Renal cortical epithelial cell (primary cell): ENCODE measurements around the gene CYBA. TPM values are rescaled to one million over a fixed set of nuclear protein-coding genes. Genes with fewer than 3 reads are reported as not detected.

Source experiments
- DNase-seq: peaks from one replicate; pipeline ENCODE4 v3.0.0-alpha.2; 2011; ENCODE audit warnings: low read depth
- total RNA-seq: library from RNA; depleted of rRNA; stranded (reverse); fragments of >200 nt; gene quantifications from 2 replicates; pipeline ENCODE4 v1.2.3, GENCODE V29; 2014

The CYBA gene
- total RNA-seq, 1 donor from 2014 or later: 594 TPM

DNA sequence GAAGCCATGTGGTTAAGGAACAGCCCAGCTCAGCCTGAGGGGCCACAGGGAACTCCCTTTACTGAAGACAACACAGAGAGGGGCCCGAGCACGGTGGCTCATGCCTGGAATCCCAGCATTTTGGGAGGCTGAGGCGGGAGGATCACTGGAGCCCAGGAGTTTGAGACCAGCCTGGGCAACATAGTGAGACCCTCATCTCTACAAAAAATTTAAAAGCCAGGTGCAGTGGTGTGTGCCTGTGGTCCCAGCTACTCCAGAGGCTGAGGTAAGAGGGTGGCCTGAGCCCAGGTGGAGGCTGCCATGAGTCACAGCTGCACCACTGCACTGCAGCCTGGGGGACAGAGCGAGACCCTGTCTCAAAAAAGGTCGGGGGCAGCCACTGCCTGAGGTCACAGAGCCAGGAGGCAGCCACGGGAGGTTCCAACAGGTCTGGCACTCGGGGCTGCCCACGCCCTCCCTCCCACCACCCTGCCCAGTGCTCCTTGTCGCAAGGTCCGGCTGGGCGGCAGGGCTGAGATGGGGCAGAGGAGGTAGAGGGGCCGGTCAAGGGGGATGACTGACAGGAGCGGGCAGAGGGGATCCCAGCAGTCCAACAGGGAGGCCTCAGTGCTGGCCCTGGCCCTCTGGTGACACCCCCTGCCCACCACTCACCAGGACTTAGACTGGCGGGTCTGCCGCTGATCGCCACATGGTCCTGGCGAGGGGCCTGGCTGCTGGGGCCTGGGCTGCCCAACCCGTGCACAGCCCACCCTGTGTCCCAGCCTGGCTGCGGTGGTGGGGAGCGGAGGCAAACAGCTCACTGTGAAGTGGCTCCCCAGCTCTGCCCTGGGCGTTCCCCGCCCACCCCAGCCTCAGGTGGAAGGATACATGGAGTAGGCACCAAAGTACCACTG, 3.4 kb downstream of the CYBA start:
- no peak for DNase-seq

DNA sequence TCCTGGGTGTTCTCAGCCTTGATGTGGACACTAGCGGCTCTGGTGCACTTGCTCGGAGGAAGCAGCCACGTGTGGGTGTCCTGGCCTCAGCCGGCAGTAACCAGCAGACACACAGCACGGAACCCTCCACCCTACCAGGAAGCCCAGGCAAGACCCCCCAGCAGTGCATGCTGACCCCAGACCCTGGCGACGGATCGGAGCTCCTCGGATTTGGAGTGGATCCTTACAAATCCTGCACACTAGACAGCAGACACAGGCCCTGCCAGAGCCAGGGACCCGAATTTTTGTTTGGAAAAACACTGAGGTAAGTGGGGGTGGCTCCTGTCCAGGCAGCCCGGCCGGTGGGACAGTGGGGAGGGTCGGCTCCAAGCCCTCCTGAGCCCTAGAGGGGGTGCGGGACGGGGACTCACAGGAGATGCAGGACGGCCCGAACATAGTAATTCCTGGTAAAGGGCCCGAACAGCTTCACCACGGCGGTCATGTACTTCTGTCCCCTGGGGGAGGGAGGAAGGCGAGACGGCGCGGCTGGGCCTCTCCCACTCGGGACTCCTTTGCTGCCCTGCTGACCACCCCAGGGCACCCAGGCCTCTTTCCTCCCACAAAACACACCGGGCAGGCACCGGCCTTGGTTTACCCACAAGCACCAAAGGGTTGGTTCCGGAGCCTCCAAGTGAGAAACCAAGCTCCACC, 4.4 kb downstream of the CYBA start:
- no peak for DNase-seq

DNA sequence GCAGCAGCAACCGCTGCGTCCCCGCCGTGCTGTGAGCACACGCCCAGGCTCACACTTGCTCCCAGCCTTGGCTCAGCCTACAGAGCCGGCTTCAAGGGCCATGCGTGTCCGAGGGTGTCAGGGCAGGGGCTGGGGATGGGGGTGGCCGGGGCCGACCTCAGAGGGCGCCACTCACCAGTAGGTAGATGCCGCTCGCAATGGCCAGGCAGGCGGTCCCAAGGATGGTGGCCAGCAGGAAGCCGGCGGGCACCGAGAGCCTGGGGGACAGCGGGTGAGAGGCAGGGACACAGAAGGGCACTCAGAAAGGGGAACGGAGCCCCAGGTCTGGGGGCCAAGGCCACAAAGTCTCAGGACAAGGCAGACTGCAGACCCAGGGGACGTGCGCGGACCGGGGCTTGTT, 4.9 kb downstream of the CYBA start:
- DNase-seq: no peak

DNA sequence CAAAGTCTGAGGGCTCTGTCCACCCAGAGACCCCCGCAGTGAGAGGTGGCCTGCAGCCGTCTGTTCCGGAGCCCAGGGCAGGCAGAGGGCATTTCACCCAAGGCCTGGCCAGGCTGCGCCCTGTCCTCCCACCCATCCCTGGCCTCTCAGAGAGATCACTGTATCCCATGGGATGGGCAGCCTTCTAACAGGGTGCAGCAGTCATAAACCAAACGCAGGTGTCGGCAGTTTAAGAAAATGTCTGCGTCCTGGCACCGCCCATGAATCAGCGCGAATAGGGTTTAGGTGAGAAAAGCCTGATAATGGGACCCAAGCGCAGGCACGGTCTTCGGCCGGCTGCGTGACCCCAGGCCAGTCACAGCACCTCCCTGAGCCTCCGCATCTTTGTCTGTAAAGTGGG, 5.4 kb downstream of the CYBA start:
- DNase-seq: no peak

DNA sequence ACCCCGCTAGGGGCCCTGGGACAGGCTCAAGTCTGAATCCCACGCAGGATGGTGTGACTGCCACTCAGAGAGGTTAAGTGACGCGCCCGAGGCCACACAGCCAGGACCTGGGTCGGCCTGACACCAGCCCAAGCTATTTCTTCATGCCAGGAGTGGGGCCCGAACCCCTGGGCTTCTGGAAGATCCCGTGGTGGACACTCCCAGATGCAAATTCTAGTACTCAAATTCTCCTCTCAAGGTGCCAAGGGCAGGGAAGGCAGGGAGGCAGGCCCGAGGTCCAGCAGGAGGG, 7.3 kb downstream of the CYBA start:
- DNase-seq: no peak

DNA sequence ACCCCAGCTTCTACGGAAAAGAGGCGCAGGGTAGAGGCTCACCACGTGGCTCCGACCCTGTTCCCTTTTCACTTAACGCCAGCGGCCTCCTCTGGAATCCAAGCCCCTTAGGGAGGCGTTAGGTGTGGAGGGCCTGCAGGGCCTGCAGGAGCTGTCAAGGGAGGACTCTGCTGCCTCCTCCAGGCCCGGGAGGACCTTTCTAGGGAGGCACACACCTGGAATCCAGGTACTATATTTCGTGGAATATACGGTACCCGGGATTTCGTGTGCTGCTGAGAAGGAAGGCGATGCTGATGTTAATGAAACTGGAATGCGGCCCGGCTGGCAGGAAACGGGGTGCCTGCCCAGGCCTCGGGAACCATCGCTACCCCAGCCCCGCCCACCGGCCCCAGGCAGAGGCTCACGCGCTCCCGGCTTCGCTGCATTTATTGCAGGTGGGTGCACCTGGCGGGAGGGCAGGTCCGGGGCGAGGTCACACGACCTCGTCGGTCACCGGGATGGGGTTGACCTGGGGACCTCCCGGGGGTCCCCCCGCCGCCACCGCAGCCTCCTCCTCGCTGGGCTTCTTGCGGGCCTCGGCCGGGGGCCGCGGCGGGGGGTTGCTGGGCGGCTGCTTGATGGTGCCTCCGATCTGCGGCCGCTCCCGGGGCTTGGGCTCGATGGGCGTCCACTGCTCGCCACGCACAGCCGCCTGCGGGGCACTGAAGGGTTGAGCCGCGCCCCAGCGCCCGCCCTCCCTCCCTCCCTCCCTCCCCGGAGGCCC, 7.8 kb downstream of the CYBA start:
- DNase-seq: no peak

DNA sequence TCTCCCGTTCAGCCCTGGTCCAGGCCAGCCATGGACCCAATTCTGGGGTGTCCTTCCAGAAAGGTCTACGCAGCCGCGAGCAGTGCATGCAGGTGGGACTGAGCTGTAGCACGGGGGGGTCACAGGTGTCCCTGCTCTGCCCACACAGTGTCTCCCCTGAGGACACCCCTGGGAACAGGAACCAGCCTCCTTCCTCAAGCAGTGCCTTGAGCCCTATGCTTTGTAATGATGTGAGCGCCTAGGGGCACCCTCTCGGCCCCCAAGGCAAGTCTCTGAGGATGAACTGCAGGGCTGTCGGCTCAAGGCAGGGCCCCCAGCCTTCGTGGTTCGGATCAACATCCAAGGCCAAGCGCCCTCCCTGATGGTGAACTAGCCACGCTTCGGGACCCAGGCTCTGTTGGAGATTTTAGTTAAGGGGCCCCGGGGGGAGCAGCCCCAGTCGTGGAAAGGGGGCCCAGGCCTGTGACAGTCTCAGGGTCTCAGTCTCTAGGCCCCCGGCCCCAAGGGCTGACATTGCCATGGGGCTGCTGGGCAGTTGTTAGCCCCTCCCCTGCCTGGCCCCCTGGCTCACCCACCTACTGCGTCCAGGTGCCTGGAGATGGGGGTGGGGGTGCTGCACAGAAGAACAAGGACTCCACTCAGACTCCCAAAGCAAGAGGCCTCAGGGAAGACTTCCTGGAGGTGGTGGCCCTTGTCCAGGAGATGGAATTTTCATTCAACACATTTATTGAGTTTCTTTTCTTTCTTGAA, 10.2 kb downstream of the CYBA start:
- no peak for DNase-seq

DNA sequence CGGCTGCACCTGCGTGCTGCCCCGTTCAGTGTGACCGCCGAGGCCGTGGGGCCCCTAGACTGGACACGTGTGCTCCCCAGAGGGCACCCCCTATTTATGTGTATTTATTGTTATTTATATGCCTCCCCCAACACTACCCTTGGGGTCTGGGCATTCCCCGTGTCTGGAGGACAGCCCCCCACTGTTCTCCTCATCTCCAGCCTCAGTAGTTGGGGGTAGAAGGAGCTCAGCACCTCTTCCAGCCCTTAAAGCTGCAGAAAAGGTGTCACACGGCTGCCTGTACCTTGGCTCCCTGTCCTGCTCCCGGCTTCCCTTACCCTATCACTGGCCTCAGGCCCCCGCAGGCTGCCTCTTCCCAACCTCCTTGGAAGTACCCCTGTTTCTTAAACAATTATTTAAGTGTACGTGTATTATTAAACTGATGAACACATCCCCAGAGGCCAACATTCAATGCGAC, 10.8 kb downstream of the CYBA start:
- DNase-seq: no peak

DNA sequence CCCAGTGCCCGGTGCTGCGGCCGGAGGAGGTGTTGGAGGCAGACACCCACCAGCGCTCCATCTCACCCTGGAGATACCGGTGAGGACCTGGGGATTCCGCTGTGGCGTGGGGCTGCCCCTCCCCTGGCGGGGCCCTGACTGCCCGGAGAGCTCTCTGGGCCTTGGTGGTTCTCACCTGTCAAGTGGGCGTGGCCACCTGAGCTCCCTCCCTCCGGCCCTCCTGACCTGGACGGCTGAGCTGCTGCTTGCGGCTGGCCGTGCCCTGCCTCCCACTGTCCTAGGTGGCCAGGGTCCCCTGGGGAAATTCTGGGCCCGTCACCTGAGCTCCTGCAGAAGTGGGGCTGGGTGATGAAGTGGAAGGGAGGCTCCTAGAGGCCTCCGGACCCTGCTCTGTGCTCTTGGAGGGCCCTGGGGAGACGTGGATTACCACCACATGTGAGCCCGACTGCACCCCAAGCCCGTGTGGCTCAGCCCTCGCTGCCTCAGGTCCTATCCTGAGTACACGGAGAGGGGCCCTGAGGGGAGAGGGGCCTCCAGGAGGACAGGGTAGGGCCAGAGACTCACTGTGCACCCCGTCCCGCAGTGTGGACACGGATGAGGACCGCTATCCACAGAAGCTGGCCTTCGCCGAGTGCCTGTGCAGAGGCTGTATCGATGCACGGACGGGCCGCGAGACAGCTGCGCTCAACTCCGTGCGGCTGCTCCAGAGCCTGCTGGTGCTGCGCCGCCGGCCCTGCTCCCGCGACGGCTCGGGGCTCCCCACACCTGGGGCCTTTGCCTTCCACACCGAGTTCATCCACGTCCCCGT, 11.4 kb downstream of the CYBA start:
- no peak for DNase-seq

DNA sequence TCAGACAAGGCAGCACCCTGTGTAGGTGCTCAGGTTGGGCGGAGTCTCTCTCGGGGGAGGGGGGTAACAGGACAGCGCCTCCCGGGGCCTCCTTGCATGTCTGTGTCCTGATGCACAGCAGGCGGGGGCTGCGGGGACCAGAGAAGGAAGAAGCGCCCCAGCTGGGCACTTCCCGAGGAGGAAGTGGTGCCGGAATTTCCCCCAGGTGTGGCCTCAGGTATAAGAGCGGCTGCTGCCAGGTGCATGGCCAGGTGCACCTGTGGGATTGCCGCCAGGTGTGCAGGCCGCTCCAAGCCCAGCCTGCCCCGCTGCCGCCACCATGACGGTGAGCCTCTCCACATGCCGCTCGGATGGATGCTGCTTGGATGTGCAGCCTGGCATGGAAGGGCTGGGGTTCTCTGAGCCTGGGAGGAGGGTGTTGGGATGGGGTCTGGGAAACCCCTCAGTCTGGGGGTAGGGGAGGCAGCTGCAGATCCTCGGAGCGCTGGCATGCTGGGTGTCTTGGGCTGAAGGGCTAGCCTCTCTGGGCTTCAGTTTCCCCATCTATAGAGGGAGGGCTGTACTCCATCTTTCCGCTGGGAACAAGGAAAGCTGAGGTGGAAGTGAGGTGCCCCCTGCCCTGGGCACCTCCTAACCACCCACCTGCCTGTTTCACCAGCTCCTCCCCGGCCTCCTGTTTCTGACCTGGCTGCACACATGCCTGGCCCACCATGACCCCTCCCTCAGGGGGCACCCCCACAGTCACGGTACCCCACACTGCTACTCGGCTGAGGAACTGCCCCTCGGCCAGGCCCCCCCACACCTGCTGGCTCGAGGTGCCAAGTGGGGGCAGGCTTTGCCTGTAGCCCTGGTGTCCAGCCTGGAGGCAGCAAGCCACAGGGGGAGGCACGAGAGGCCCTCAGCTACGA, 12.3 kb downstream of the CYBA start, which contains the start of gene IL17C:
Gene IL17C, plus strand, starts transcription at position 250 of the 908 bp plus-strand sequence. Its CDS starts 70 bp downstream, at position 320.
- DNase-seq: no peak

DNA sequence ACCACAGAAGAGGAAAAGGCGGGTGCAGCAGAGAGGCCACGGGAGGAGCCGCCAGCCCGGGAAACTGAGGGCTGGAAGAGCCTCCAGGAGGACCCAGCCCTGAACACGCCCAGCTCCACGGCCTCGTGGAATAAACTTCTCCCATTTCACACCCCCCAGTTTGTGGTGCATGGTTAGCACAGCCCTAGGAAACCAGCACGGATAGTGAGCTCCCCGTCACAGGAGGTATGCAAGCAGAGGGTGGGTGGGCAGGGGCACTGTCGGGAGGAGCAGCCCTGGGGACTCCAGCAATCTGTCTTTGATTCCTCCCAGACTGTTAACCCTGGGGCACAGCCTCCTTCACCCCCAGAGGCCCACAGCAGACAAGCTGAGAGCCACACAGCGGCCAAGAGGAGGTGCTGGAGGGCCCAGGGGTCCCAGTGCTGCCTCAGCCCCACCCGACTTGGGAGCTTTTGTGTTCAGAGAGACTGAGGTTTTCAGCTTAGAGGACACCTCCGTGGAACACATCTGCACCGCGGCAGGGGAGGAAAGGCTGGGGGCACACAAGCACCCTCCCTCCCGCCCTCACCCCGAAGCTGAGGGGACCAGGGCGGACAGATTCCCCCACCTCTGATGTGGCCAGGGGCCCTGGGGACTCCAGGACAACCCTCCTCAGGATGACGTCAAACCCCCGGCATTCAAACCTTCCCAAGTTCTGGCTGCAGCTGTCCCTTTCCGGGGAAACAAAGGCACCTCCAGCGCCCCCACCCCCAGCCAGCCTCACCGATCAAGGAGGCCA, 14.2 kb downstream of the CYBA start:
- DNase-seq: no peak

DNA sequence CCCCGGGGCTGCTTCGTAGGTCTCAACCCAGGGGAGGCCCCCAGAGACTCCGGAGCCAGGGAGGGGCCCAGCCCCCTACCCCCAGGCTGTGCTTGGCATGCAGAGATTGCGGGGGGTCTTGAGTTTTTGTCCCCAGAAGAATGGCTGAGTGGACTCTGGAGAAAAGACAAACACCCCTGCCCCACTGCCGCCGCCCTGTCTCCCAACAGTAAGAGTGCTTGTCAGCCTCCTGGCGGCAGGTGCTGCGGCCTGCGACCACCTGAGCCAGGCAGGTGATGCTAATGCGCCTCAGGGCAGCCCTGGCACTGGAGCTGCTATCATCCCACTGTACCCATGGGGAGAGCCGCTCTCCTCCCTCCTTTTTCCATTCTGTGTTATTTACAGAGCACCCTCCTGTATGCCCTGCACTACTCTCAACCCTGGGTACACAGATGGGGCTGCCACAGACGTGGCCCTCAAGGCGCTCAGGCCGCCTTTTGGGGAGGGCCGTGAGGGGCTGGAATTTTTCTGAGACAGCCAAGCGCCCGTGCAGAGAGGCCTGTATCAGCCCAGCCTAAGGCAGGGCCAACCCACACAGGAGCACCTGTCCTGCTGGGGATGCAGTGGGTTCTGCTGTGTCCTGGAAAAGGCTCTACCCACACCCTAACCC, 15.1 kb downstream of the CYBA start:
- no peak for DNase-seq

DNA sequence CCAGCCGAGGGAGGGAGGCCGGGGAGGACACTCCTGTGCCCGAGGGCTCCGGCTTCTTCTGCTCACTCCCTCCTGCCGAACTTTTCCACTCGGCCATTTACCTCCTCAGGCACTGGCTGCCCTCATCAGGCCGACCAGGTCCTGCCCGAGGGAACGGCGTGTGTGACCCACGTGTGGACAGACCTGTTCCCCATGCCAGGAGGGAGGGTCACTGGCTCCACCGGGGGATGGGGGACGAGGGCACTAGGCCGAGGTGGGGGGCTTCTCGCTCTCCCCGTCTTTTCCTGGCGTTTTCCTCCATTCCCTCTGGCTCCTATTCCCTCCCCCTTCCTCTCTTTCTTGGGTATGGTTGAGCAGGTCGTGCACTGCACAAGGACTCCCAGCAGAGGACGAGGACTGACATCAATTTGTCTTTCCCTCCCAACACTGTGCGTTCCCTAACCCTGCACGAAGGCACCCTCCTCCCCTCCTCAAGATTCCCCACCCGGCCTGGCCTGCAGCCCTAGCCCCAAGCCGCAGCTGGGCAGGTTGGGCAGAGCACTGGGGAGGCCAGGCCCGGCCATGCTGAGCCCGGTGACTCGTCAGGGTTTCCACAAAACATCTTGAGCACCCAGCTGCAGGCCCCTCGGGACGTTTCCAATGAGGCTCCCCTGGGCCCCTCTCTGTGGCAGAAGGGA, 15.7 kb downstream of the CYBA start:
- DNase-seq: peak; percentile 18

DNA sequence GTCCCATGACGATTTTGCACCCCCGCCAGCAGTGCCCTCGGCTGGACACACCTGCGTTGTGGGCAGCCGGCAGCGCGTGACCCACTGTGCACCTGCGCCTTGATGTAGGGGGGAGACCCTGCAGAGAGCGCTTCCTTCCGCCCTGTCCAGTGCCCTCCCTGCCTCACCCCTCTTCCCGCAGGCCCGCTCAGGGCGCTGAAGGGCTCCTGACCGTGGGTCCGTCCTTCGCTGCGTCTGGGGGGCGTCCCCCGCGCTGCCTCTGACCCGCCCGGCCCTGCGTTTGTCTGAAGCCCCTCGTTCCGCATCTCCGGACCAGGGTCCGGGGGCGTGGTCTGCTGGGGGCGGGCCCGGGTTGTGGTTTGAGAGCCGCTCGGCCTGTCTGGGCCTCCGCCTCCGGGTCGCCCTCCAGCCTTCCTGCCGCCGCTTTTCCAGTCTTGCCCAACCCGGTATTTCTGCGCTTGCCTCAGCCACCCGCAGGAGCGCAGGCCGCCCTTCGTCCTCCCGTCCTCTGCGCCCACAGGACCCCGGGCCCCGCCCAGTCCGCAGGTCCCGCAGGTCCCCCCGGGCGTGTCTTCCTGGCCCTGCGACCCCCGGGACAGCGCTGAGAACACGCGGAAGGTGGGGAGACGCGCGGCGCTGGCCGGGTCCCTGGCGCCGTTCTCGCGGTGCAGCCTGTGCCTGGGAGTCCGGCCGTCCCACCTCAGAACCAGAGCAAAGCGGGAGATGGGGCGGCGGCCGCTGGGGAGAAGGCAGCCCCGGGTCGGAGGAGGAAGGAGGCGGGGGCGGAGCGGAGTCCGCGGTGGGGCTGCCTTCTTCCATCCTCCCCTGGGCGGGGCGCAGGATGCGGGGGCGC, 16.5 kb downstream of the CYBA start:
- DNase-seq: peak; percentile 21

DNA sequence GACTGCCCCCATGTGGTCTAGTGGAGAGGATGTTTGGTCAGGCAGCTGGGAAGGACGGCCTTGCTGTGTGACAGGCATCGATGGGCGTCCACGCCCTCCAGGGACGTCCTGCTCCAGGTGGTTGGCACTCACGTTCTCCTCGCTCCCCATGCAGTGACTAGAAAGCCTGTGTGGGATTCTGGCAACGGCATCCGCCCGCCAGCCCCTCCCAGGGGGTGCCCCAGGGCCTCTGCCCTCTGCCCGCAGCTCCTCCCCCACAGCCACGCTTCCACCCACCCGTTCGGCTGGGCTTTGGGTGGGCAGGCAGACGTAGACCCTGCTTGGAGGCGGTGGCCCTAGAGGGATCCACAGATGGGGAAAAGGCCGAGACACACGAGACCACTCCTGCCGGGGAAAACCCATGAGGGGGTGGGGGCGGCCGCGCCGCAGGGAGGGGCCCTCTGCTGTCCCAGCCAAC, 17.1 kb downstream of the CYBA start:
- peak; percentile 49 for DNase-seq

DNA sequence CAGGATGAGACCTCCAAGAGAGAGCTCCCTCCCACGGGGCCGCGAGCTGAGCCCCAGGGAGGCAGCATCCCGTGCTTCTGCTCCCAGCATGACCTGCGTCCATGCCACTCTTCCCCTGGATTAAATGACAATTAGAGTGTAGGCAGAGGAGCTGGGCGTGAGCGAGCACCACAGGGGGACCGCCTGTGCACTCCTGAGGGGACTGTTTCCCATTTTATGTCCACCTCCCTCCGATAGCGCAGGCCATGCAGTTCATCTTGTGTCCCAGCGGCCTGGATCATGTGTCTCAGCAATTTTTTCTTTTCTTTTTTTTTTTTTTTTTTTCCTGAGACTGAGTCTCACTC, 18.3 kb downstream of the CYBA start:
- DNase-seq: no peak
